NCI-H146 (cell line): Measurements from ENCODE around the gene KPNA4.
"Not testable (repeated sequence)": the region's sequence is repeated elsewhere in the genome, so short reads cannot be mapped to it uniquely, and the experiment has no call there.

Experiments
- DNase-seq: peaks from one replicate; lab custom pipeline; 2025; lab: John Stamatoyannopoulos, UW

The KPNA4 gene, protein sequence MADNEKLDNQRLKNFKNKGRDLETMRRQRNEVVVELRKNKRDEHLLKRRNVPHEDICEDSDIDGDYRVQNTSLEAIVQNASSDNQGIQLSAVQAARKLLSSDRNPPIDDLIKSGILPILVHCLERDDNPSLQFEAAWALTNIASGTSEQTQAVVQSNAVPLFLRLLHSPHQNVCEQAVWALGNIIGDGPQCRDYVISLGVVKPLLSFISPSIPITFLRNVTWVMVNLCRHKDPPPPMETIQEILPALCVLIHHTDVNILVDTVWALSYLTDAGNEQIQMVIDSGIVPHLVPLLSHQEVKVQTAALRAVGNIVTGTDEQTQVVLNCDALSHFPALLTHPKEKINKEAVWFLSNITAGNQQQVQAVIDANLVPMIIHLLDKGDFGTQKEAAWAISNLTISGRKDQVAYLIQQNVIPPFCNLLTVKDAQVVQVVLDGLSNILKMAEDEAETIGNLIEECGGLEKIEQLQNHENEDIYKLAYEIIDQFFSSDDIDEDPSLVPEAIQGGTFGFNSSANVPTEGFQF

DNA sequence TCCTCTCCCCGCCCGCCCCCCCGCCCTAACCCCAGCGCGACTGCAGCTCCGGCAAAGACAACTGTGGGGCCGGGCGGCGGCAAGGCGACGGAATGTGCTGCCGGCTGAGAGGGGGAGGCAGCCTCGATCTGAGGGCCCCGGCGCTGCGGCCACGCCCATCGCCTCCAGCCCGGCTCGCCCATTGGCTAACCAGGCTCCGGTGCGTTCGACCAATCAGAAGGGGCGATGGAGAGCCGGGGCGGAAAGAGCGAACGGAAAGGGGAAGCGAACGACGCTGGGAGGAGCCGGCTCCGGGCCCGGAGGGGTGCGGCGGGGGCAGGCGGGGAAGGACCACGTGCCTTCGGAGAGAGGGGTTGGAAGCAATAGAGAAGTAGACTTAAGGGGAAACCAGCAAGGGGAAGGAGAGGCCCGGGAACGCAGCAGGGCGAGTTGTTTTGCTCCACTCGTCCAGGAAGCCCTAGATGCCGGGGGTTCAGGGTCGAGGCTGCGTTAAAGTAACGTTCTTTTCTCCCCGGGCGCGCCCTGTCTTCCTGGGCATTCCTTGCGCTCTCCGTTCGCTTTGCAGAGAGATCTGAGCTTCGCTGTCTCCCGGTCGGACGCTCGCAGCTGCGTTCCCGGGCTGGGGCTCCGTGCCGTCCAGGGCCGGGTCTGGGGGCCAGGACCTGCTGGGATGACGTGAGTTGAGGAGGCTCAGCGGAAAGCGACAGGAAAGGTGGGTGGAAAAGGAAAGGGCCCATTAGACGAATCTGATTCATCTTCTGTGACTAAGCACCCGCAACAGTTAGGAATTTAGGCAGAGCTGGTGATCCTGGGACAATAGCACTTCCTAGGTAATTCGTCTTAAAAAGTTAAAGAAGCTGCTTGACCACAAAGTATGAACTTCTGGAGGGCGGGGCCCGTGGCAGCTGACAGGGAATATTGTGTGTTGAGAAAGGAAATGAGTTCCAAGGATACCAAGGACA is at the start of gene KPNA4:
Gene KPNA4 (minus strand): TSS at position 130 of the 962 bp plus-strand sequence. CDS start 289 bp downstream, outside the sequence.
- peak; percentile 99 for DNase-seq

DNA sequence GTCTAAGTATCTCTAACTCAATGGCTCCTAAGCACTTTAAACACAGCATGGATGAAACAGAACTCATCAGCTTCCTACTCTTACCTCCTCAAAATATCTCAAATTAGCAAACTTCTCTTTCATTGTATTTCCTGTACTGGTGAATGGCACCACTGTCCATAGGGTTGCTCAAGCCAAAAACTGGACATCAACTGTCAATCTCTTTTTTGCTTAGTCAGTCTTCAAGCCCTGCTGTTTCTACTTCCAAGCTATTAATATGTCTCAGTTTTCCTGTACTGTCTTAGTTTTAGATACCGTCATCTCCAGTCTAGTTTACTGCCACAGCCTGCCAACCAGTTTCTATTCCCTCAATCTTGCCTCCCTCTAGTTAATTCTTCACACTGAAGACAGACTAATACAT is 48.3 kb upstream of the KPNA4 start:
- no peak for DNase-seq

DNA sequence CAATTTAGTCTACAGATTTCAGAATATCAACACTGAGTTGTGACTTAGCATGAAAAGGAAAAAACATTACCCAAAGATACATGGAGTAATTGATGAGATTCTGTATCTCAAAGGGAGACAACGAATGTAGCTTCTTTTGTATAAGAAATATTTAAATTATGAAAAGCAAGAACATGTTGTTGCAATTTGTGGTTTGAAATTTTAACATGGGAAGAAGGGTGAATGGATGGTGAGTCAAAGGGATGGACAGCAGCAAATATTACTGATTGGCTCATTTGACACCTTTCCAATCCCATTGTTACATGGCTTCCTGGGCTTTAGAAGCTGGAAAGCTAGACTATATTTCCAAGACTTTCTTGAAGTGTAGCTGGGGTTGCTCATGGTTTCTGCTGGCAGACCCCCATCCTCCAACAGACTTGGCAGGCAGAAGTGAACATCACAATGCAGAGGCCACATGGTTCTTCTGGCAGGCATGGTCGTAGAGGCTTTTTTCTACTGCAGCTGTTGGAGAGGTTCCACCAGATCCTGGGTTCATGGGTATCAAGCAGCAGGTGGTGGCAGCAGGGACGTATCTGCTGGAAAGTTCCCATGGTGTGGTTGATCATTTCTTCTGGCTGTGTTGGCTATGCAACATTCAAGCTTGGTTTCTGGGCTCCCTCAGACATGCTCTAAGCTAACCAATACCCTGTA is 47.2 kb upstream of the KPNA4 start:
- DNase-seq = no peak

DNA sequence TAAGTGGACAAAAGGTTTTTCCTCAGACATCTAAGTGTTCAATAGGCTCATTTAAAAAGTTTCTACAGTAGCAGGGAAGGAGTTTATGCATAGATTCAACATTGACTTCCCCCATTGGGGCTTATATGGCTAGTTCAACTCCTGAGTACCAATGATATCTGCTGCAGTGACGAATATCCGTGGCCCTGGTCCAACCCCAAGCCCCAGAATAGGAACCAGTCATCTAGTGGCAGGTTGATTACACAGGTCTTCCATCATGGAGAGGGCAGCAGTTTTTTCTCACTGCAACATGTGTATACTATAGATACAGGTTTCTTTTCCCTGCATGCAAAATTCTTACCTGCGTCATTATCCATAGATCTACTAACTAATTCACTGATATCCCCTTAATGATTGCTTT is 45.8 kb upstream of the KPNA4 start:
- no peak for DNase-seq

DNA sequence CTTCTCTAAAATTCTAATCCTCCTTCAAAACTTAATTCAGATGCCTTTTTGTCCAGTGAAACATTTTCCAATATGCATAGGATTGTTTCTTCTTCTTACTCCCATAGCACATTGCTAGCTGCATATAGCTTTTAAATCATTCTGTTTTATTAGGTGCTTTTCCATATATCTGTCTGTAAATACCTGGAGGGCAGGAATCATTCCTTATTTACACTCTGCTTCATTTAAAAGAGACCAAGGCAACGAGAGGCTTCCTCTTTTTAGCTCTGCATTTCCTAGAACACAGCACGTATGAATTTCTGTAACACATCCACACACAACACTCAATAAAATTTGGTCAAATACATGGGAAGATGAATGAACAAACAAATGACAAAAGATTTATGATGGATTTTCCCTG is 43.5 kb upstream of the KPNA4 start:
- no peak for DNase-seq

DNA sequence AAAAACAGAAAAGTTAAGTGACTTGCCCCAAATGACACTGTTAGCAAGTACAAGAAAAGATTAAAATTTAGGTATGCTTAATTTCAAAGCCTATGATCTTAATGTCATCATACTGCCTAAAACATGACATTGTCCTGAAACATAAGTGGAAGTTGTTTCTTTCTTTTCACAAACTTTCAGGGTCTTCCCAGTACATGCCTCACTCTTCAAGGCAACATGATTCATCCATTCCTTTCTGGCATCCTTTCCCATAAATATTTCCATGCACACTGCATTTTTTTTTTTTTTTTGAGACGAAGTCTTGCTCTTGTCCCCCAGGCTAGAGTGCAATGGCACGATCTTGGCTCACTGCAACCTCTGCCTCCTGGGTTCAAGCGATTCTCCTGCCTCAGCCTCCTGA is 42.5 kb upstream of the KPNA4 start:
- DNase-seq = no peak

DNA sequence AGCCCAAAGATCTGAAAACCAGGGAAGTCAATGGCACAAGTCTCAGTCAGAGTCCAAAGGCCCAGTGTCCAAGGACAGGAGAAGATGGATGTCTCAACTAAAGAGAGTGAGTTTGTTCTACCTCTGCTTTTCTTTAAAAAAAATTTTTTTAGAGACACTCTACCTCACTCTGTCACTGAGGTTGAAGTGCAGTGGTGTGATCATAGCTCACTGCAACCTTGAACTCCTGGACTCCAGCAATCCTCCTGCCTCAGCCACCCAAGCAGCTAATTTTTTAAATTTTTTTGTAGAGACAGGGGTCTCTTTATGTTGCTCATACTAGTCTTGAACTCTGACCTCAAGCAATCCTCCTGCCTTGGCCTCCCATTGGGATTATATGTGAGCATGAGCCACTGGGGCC is 39.9 kb upstream of the KPNA4 start:
- no peak for DNase-seq

DNA sequence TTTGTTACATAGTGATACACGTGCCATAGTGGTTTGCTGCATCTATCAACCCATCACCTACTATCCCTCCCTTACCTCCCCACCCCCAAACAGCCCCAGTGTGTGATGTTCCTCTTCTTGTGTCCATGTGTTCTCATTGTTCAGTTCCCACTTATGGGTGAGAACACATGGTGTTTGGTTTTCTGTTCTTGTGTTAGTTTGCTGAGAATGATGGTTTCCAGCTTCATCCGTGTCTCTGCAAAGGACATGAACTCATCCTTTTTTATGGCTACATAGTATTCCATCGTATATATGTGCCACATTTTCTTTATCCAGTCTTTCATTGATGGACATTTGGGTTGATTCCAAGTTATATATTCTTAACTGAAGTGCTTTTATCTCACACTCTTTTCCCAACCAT is 38.5 kb upstream of the KPNA4 start:
- DNase-seq = not testable (repeated sequence)

DNA sequence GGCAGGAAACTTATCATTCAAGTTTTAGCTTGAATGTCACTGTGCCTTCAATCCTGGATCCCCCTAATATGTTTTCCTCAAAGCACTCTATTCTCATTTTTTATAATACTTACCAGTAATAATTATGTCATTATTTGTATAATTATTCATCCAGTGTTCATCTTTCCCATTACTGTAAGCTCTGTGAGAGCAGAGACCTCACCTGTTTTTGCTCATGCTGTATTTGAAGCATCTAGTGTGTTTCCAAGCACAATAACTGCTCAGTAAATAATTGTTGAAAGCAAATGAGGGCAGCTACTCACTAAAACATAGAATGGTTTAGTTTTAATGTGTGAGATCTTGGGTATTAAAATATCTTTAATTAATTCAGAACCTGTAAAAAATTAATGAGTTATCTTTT is 36.9 kb upstream of the KPNA4 start:
- no peak for DNase-seq

DNA sequence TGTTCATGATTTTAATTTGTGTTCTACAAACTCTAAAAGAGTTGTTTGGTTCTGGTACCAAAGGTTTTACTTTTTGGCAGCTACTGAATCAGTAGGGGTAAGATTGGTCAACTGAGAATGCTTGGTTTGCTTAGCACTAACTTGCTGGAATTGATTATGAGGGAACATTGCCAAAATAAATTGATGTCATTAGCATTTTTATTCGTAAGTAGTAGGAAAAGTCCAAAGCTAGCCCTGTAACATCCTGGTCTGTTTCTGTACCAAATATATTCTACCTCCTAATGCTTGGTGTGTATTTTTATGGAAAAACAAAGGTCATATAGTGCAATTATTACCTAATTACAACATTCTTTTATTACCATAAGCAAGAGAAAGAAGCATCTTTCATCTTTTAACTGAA is 35.9 kb upstream of the KPNA4 start:
- DNase-seq = no peak

DNA sequence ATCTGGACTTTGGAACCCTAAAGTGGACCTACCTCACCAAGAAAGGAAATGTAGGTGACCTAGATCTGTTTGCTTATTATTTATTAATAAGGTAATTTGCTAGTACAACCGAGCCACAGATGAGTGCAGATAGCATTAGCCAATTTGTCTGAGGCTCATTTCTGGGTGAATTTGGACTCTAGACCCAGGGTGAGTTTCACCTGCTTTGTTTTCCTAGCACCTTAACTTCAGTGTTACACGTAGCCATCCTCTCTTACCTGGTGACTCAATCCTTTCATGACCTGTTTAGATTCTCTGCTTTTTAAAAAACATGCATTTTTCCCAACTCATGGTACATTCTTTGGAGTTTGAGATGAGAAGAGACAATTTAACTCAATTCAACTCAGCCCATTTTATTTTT is 33.5 kb upstream of the KPNA4 start:
- DNase-seq = no peak

DNA sequence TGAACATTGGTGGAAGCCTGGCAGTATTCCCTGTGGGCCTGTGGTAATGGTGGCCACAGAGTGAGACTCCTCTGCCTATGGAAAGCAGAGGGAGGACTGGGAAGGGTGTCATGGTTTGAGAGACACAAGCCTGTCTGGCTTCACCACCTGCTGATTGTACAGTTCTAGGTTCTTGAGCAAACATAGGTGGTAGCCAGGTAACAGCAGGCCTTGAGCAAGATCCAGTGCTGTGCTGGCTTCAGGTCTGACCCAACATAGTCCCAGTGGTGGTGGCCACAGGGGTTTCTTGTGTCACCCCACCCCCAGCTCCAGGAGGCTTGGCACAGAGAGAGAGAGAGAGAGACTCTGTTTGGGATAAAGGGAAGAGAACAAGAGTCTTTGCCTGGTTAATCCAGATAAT is 22.7 kb upstream of the KPNA4 start:
- DNase-seq = no peak

DNA sequence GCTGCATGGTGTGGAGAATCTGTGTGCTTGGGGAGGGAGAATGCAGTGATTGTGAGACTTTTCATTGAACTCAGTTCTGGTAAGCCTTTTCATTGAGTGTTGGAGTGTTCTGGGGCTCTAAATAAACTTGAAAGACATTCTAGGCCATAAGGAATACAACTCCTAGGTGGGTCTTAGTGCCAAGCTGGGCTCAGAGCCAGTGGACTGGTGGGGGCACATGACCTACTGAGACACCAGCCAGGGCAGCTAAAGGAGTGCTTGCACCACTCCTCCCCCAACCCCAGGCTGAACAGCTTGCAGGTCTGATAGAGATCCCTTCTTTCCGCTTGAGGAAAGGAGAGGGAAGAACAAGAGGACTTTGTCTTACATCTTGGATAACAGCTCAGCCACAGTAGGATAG is 21.7 kb upstream of the KPNA4 start:
- DNase-seq = no peak

DNA sequence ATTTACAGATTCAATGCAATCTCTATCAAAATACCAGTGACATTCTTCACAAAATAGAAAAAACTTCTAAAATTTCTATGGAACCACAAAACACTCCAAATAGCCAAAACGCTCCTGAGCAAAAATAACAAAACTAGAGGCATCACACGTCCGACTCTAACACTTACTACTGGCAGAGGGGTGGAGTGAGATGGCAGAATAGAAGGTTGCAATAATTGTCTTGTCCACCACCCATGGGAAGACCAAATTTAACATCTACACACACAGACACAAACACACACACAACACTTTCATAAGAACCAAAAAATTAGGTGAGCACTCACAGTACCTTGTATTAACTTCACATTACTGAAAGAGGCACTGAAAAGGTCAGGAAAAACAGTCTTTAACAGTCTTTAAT is 21.3 kb upstream of the KPNA4 start:
- DNase-seq = no peak

DNA sequence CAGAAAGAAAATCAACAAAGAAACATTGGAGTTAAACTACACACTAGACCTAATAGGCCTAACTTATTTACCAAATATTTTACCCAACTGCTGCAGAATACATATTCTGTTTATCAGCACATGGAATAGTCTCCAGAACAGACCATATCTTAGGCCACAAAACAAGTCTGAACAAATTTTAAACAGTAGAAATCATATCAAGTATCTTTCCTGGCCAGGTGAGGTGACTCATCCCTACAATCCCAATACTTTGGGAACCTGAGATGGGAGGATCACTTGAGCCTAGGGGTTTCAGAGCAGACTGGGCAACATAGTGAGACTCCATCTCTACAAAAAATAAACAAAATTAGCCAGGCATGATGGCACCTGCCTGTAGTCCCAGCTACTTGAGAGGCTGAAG is 18.1 kb upstream of the KPNA4 start:
- no peak for DNase-seq

DNA sequence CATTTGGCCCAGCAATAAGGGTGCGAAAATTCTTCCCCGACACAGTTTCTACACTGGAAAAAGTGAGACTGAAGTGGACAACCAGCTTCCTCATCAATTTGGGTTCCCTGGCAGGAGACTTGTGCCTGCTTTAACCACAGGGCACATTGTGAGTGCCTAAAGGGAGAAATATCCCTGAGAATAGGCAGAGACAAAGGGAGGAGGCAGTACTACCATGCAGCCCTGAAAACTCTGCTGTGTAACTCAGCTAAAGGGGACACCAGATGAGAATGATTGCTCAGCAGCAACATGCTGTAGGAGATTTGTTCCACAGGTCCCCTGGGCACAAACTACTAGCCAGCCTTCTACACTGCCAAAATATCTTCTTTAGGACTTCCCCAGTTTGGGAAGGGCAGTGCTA is 15.6 kb upstream of the KPNA4 start:
- no peak for DNase-seq

DNA sequence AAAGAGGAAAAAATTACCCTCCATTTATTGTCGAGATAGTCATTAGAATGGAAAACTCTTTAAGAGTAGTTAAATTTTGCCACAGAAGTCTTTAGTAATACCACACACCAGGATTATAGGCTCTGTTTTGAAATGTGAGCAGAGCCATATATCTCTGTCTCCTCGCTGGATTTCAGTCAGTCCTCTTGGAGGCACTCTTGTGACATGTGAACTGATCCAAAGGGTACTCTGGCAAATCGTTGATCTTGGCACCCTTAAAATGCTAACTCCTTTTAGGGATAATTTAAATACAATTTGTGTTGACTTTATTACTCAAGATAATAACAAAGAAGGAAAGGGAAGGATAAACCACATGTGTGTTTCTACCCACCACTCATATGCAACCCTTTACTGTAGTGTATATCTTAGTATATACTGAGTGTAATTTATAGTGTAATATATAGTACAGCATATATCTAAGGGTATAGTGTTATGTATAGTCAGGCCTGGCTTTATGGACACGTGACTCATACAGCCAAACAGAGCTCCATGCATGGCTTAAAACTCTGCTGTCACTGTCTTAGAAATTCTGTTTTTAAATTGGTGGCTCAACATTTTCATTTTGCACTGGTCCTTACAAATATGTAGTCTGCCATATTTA is 12.3 kb upstream of the KPNA4 start:
- DNase-seq = peak; percentile 39

DNA sequence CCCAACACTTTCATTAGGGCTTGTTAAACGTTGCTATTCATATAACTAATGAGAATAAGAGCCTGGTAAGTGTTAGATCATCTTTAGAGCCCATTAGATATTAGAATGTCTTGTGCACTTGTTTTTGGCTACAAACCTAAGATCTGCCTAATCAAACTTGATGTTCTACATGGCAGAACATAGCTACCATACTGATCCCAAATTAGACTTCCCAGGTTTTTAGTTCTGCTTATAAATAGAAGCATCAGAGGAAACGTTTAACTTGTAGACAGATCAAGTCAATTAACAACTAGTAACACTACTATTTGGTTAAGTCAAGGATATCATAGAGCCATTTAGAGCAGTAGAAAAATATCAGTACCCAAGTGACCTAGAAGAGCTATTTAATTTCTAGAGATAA is 11.7 kb upstream of the KPNA4 start:
- no peak for DNase-seq

DNA sequence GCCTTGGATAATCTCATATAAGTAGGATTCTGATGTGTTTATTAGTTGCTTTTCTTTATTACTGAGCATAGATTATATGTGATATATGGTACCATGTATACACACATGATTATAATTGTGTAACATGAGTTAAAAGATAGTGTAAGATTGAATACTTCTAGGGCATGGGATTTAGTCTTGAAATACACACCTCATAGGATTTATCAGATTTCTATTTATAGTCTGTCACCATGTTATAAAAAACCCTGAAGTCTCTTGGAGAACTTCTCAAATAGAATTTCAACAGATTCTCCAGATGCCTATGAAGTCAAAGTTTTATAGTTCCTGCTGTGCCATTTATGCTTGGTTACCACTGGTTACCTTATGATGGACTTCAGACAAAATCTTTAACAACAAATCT is 11.2 kb upstream of the KPNA4 start:
- DNase-seq = no peak

DNA sequence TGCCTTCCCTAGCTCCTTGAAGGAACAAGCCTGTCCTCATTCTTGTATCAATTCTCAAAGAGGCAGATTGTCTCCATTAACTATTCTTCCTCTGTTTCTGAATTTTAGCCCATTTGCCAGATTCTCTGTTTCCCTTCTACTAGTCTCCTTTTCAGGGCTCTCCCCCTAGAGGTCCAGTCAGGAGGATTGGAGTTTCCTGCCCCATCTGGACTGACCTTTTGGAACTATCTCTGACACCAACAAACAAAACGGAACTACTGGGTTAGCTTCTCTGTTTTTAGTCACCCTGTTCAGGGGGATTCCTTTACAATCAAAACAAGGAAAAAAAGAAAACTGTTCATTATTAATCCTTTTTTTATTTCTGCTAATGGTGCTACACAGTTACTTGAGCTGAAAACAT is 10.2 kb upstream of the KPNA4 start:
- no peak for DNase-seq

DNA sequence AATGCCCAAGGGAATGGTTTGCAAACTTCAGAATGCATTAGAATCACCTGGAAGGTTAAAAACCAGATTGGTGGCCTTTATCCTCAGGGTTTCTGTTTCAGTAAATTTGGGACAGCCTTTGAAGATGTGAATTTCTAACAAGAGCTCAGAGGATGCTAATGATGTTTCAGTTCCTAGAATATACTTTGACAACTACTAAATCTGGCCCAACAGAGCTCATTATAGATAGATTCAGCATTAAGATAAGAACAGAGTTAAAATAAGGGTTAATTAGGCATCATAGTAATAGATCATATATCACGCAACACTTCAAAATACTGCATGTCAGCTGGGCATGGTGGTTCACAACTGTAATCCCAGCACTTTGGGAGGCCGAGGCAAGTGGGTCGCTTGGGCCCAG is 9.3 kb upstream of the KPNA4 start:
- DNase-seq = no peak
